Tracheal epithelial cell (primary cell): ENCODE measurements around the gene ZNF423. TPM values are rescaled to one million over a fixed set of nuclear protein-coding genes. Genes with fewer than 3 reads are reported as not detected.

Experiments used
- total RNA-seq: library from RNA; depleted of rRNA; stranded (reverse); fragments of >200 nt; gene quantifications from 2 replicates; pipeline ENCODE4 v1.2.1, GENCODE V29; 2014

The ZNF423 gene
- under 0.01 and 0.21 TPM in 2 replicates for total RNA-seq

DNA sequence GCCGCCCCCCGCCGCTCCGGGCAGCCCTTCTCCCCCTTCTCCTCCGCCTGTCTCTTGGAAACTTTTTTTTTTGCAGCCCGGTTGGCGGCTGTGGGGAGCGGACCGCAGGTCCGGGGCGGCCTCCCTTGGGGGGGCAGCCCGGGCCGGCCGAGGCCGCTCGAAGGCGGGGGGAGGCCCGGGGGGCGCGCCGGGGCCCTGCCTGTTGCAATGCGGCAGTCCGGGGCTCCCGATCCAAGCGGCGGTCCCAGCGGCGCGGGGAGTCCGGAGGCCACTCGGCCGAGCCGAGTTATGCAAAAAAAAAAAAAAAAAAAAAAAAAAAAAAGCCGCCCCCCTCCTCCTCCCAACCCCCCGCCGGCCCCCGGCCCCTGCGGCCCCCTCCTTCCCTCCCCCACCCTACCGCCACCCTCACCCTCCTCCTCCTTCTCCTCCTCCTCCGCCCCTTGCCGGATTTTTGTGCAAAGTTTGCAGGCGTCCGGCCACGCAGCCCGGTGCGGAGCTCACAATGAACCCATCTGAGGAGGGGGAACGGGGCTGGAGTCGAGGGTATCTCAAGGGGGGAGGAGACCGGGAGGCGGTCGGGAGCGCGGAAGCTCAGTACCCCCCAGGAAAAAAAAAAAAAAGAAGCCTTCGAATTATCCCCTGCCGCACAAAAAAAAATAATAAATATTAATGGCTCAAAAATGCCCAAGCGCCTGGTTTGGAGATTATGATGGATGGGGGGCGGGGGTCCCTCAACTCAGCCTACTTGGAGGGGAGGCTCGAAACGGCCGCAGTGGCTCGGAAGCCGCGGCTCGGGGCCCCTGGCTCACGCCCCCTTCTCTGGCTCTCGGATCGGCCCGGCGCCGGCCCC, at the start of gene ZNF423:
TSS of gene ZNF423 (minus strand) at position 291 of the 850 bp plus-strand sequence. CDS start 338 bp downstream, outside the sequence.

Other genes with a start within 250 kb of the ZNF423 start
- gene CNEP1R1, start 169.1 kb upstream of the ZNF423 start, total RNA-seq = 13.6 and 20.7 TPM in 2 replicates
- gene HEATR3, start 209.9 kb upstream of the ZNF423 start, total RNA-seq = 36.4 and 41.3 TPM in 2 replicates